Fibroblast of skin of scalp (primary cell): ENCODE results near the gene GAST.

Experiments used
- DNase-seq: peaks from one replicate; pipeline ENCODE4 v3.0.0-alpha.2; 2013

The GAST gene

DNA sequence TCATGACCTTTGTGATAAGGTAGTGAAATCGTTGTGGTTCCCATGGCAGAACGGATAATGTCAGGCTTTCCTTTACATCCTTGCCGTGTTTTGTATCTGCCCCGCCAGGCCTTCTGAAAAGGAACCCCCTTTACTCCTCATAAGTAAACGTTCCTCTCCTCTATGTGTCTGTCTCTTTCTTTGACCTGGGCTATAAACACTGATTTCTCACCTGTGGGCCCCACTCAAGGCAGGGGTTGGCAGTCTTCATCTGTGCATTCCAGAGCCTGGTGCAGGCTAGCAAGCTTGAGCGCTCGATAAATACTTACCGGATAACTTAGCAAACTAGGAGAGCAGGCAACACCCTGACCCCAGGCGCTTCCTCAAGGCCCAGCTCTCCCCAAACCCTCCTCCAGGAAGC is 29.6 kb downstream of the GAST start:
- DNase-seq, result no peak

GRCh38 chr17:41748275-41748674 is 36.1 kb downstream of the GAST start:
- no peak for DNase-seq

DNA sequence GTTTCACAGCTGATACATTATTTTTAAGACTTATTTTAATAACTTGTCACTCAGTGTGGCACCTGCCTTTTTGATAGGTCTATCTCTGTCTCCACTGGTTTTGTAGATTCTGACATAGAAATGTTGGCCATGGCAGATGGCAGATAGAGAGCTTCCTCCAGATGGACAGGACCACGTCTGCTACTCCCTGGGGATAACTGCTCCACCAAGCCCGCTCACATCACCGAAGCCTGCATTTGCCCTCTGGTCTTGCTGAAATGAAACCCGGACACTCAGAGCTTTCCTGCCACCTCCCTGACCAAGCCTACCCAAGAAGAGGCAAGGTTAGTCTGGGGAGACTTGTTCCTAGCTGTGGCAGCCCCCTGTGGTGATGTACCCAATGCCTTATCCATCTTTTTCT is 38.7 kb downstream of the GAST start:
- DNase-seq, result no peak

DNA sequence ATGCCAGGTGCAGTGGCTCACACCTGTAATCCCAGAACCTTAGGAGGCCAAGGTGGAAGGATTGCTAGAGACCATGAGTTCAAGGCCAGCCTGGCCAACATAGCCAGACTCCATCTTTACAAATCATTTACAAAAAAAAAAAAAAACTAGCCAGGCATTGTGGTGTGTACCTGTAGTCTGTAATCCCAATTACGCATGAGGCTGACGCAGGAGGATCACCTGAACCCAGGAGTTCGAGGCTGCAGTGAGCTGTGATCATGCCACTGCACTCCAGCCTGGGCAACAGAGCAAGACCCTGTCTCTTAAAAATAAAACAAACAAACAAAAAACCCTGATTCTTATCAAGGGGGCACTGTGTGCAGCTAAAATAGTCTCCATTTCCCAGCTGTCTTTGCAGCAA is 39.2 kb downstream of the GAST start:
- no peak for DNase-seq

DNA sequence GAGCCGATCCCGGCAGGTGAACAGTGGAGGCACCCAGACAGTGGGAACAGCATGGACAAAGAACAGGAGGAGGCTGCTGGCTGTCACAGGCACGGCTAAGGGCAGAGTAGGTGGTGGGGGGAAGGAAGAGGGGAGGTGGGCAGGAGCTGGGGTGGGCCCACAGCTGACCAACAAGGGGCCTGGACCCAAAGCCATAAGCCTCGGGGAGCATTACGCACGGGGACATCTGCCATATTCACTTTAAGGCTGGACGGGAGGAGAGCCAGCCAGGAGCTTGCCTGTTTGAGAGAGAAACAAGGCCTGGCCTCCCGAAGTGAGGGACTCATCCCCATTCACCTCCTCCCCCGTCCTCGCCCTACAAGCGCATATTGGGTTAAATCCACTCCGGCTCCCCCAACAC is 41.9 kb downstream of the GAST start:
- no peak for DNase-seq

GRCh38 chr17:41758601-41759000 is 46.5 kb downstream of the GAST start:
- no peak for DNase-seq

- no peak for DNase-seq
These were observed 48.7 kb downstream of the GAST start for GRCh38 chr17:41760878-41761277.

GRCh38 chr17:41762391-41762790 is 50.3 kb downstream of the GAST start:
- no peak for DNase-seq

DNA sequence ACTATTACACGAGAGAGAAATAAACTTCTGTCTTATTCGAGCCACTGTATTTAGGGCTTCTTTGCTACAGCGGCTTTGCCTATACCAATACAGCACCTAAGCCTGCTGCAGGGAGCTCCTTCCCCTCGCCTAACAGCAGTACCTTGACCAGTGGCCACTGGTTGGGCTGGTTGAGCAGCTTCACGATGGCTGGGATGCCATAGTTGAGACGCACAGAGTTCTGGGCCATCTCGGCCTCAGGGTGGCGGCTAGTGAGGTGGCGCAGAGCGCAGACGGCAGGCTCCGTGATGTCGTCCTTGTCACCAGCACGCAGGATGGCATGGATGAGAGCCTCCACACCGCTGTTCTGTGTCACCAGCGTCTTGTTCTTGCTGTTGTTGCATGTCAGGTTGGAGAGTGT is 50.7 kb downstream of the GAST start:
- DNase-seq, result no peak

- no peak for DNase-seq
These were observed 51.2 kb downstream of the GAST start for GRCh38 chr17:41763327-41763726.
